Tibial nerve (tissue), 3 donors: ENCODE measurements around the gene IGF2BP1.

Experiments used
- POLR2A ChIP-seq, 2 donors: fragments of 450-650 bp; IDR thresholded peaks; one replicate each; pipeline ENCODE4 v1.6.1; 2017; ENCODE audit warnings: antibody characterized with exemption in 2 of 2, mild to moderate bottlenecking in 2 of 2, moderate library complexity in 2 of 2
- TF ChIP-seq, protein P1 (sequence below), 5 experiments: fragments of 200-600 bp in 3 of 5; fragments of 450-650 bp in 2 of 5; sonication (generic) in 3 of 5; IDR thresholded peaks; one replicate each; pipeline ENCODE4 v1.5.1; 2016 to 2019; ENCODE audit warnings: antibody characterized with exemption in 5 of 5, mild to moderate bottlenecking in 3 of 5, moderate library complexity in 2 of 5

DNA sequence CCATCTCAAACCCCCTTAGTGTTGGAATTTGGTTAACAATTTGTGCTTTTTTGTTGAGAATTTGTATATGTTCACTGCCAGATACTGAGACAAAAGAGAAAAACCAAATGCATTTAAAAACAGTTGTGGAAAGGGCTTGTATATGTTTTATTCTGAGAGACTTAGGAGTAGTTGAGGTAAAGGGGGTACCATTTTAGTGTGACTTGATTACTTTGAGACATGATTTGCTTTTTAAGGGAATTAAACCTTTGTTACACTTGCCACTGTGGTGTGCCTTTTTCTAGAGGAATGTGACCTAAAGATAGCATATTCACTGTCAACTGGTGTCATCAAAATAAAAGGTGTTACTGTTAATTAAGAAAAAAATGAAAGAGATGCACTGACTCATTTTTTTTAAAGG, 4.5 kb downstream of the IGF2BP1 start:
- TF ChIP-seq, protein P1, sequence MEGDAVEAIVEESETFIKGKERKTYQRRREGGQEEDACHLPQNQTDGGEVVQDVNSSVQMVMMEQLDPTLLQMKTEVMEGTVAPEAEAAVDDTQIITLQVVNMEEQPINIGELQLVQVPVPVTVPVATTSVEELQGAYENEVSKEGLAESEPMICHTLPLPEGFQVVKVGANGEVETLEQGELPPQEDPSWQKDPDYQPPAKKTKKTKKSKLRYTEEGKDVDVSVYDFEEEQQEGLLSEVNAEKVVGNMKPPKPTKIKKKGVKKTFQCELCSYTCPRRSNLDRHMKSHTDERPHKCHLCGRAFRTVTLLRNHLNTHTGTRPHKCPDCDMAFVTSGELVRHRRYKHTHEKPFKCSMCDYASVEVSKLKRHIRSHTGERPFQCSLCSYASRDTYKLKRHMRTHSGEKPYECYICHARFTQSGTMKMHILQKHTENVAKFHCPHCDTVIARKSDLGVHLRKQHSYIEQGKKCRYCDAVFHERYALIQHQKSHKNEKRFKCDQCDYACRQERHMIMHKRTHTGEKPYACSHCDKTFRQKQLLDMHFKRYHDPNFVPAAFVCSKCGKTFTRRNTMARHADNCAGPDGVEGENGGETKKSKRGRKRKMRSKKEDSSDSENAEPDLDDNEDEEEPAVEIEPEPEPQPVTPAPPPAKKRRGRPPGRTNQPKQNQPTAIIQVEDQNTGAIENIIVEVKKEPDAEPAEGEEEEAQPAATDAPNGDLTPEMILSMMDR (IDR thresholded peaks at IDR 0.05), result no peak
- TF ChIP-seq POLR2A (IDR thresholded peaks at IDR 0.05), result no peak
